Measurements from ENCODE around the gene RHEBL1.

The RHEBL1 gene

GRCh38 chr12:49034286-49034622 is 35.5 kb downstream of the RHEBL1 start:
- no peak for DNase-seq

- DNase-seq, result no peak
These were observed 36.0 kb downstream of the RHEBL1 start for GRCh38 chr12:49033611-49034285.

- DNase-seq, result no peak
These were observed 36.9 kb downstream of the RHEBL1 start for GRCh38 chr12:49032679-49033447.

GRCh38 chr12:49032276-49032675 is 37.5 kb downstream of the RHEBL1 start:
- DNase-seq, result no peak

- no peak for DNase-seq
These were observed 38.1 kb downstream of the RHEBL1 start for GRCh38 chr12:49031573-49032161.

- DNase-seq, result no peak
These were observed 38.8 kb downstream of the RHEBL1 start for GRCh38 chr12:49030714-49031572.

GRCh38 chr12:49030119-49030518 is 39.7 kb downstream of the RHEBL1 start:
- DNase-seq, result no peak

- no peak for DNase-seq
These were observed 41.0 kb downstream of the RHEBL1 start for GRCh38 chr12:49028666-49029275.

GRCh38 chr12:49027846-49028555 is 41.8 kb downstream of the RHEBL1 start:
- no peak for DNase-seq

GRCh38 chr12:49026678-49027480 is 42.9 kb downstream of the RHEBL1 start:
- no peak for DNase-seq

GRCh38 chr12:49026101-49026500 is 43.7 kb downstream of the RHEBL1 start:
- no peak for DNase-seq

GRCh38 chr12:49025463-49025862 is 44.3 kb downstream of the RHEBL1 start:
- DNase-seq, result no peak

- no peak for DNase-seq
These were observed 45.2 kb downstream of the RHEBL1 start for GRCh38 chr12:49024543-49024942.

- DNase-seq, result no peak
These were observed 46.0 kb downstream of the RHEBL1 start for GRCh38 chr12:49023812-49024211.

- DNase-seq, result no peak
These were observed 47.1 kb downstream of the RHEBL1 start for GRCh38 chr12:49022558-49023178.

- no peak for DNase-seq
These were observed 48.4 kb downstream of the RHEBL1 start for GRCh38 chr12:49021292-49021915.

GRCh38 chr12:49020441-49020840 is 49.3 kb downstream of the RHEBL1 start:
- no peak for DNase-seq

- DNase-seq, result peak; percentile 58
These were observed 50.1 kb downstream of the RHEBL1 start for GRCh38 chr12:49019443-49020324.

- no peak for DNase-seq
These were observed 50.7 kb downstream of the RHEBL1 start for GRCh38 chr12:49019120-49019430.

Measured in GDM1 (cell line).